ENCODE data around the gene ANAPC1. TPM values are rescaled to one million over a fixed set of nuclear protein-coding genes. Genes with fewer than 3 reads are reported as not detected.
"Not testable (repeated sequence)": the region's sequence is repeated elsewhere in the genome, so short reads cannot be mapped to it uniquely, and the experiment has no call there.

ANAPC1 gene
- total and polyA plus RNA-seq, 7 experiments from 2014 or later, result 30.6 to 77.2 (median 58.5) TPM

DNA sequence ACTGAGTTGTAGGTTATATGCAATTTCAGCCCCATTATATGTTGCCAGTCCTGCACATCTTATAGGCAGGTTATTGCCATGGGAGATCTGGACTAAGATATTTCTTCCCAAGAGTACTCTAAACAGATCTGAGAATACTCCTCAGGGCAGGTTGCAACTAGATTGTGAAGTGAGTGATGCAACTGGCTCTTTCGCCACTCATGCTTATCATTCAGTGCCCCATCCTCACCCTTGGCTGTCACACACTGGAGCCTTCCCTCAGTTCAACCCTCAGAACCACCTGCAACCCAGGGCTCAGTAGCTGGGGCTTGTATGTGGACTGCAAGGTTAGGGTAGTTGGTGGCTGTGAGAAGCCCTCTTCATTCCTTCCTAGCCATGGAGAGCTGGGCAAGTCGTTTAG, 28.6 kb upstream of the ANAPC1 start:
- DNase-seq, result no peak
- Mint-ChIP-seq H3K27me3 (peaks cover 0 to 13% (median 0%) of the 10 kb centered on the region in 5 donors), H3K4me3 (no peak overlapping the region), H3K4me1 (peaks cover 0 to 4% (median 0%) of the 10 kb centered on the region in 7 donors), H3K27ac (no peak overlapping the region), H3K9me3 (no peaks in the 10 kb centered on the region), H3K36me3 (no peaks in the 10 kb centered on the region)
- Histone ChIP-seq H3K9me3 (ENCODE audit: control insufficient read depth in 2 of 3, low read length in 3 of 3) (no peaks in the 10 kb centered on the region), H3K4me1 (ENCODE audit: control insufficient read depth in 2 of 2, insufficient read depth in 2 of 2, low read length in 2 of 2) (no peaks in the 10 kb centered on the region), H3K4me3 (ENCODE audit: low read length) (no peak overlapping the region), H3K27ac (ENCODE audit: low read depth, low read length) (no peak overlapping the region), H3K27me3 (ENCODE audit: control insufficient read depth in 2 of 2, insufficient read depth in 2 of 2, low read length in 2 of 2) (no peaks in the 10 kb centered on the region), H3K36me3 (ENCODE audit: control insufficient read depth in 2 of 3, insufficient read depth in 3 of 3, low read length in 3 of 3) (no peaks in the 10 kb centered on the region)
- ChIA-PET CTCF (no interaction called here), POLR2A (no interaction called here)
- intact Hi-C loops (cut with micrococcal nuclease), result no loop called here
- no peak for ATAC-seq

DNA sequence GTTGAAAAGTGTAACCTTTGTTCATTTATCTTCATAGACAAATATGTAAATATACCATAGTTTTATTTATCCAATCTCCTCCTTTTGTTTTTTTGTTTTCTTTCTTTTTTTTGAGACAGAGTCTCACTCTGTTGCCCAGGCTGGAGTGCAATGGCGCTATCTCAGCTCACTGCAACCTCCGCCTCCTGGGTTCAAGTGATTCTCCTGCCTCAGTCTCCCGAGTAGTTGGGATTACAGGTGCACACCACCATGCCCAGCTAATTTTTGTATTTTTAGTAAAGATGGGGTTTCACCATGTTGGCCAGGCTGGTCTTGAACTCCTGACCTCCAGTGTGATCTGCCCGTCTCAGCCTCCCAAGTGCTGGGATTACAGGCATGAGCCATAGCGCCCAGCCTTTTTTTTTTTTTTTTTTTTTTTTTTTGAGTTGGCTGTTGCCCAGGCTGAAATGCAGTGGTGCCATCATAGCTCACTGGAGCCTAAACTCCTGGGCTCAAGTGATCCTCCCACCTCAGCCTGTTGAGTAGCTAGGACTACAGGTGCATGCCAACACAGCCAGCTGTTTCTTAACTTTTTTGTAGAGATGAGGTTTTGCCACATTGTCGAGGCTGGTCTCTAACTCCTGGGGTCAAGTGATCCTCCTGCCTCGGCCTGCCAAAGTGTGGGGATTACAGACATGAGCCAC, 27.4 kb upstream of the ANAPC1 start:
- H3K36me3 Mint-ChIP-seq; H3K4me3 ChIP-seq (ENCODE audit: low read length); DNase-seq; H3K27ac ChIP-seq (ENCODE audit: low read depth, low read length); CTCF ChIA-PET; H3K4me3 Mint-ChIP-seq; H3K9me3 ChIP-seq (ENCODE audit: control insufficient read depth in 2 of 3, low read length in 3 of 3); H3K36me3 ChIP-seq (ENCODE audit: control insufficient read depth in 2 of 3, insufficient read depth in 3 of 3, low read length in 3 of 3); H3K27me3 ChIP-seq (ENCODE audit: control insufficient read depth in 2 of 2, insufficient read depth in 2 of 2, low read length in 2 of 2); H3K9me3 Mint-ChIP-seq; ATAC-seq; intact Hi-C loops (cut with micrococcal nuclease); H3K4me1 ChIP-seq (ENCODE audit: control insufficient read depth in 2 of 2, insufficient read depth in 2 of 2, low read length in 2 of 2); H3K27ac Mint-ChIP-seq: not testable (repeated sequence)
- POLR2A ChIA-PET, result interaction anchor here (0.6 kb wide), 1 partner anchor 10 kb away, joined by 3 read pairs; no protein-coding TSS in a partner anchor
- H3K27me3 Mint-ChIP-seq, result peaks cover 0 to 12% (median 0%) of the 10 kb centered on the region in 5 donors
- H3K4me1 Mint-ChIP-seq, result peaks cover 3 to 13% (median 6%) of the 10 kb centered on the region in 7 donors

DNA sequence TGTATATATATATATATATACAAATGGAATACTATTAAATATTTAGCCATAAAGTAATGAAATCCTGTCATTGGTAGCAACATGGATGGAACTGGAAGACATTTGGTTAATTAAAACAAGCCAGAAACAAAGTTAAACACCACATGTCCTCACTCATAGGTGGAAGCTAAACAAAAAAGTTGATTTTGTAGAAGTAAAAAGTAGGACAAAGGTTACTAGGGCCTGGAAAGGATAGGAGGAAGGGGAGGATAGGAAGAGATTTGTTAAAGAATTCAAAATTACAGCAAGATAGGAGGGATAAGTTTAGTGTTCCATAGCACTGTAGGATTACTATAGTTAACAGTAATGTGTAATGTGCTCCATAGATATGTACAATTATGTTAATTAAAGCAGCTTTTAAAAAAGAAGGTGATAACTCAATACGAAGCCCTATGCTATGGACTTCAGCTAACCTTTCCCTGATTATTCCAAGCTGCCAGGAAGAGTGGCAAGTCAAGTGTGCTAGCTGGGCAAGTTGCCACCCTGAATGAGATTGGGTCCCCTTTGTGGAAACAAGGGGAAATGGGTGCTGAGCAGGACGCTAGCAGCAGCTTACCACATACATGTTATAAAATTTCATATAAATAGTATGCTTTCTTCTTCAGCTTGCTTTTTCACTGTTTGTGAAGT, 26.8 kb upstream of the ANAPC1 start:
- Mint-ChIP-seq H3K4me3 (no peak overlapping the region), H3K9me3 (no peaks in the 10 kb centered on the region)
- DNase-seq, result no peak

DNA sequence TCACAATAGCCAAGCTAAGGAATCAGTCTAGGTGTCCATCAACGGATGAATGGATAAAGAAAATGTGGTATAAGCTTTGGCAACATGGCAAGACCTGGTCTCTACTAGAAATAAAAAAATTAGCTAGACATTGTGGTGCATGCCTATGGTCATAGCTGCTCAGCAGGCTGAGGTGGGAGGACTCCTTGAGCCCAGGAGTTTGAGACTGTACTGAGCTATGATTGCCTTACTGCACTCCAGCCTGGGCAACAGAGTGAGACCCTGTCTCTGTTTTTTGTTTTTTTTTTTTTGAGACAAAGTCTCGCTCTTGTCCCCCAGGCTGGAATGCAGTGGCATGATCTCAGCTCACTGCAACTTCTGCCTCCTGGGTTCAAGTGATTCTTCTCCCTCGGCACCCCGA, 26.0 kb upstream of the ANAPC1 start:
- H3K27ac ChIP-seq (ENCODE audit: low read depth, low read length); H3K4me3 Mint-ChIP-seq; H3K27ac Mint-ChIP-seq; H3K9me3 Mint-ChIP-seq; H3K27me3 ChIP-seq (ENCODE audit: control insufficient read depth in 2 of 2, insufficient read depth in 2 of 2, low read length in 2 of 2); H3K9me3 ChIP-seq (ENCODE audit: control insufficient read depth in 2 of 3, low read length in 3 of 3); intact Hi-C loops (cut with micrococcal nuclease); DNase-seq; H3K36me3 ChIP-seq (ENCODE audit: control insufficient read depth in 2 of 3, insufficient read depth in 3 of 3, low read length in 3 of 3); H3K36me3 Mint-ChIP-seq; H3K27me3 Mint-ChIP-seq; H3K4me3 ChIP-seq (ENCODE audit: low read length); ATAC-seq; POLR2A ChIA-PET: not testable (repeated sequence)
- H3K4me1 Mint-ChIP-seq, result peaks cover 6 to 23% (median 11%) of the 10 kb centered on the region in 7 donors
- CTCF ChIA-PET, result interaction anchor here (0.7 kb wide), 1 partner anchor 75 kb away, joined by 4 read pairs; no protein-coding TSS in a partner anchor
- H3K4me1 ChIP-seq (ENCODE audit: control insufficient read depth in 2 of 2, insufficient read depth in 2 of 2, low read length in 2 of 2), result peaks cover 0 to 10% of the 10 kb centered on the region in 2 donors

More for the DNA sequence above, 26.8 kb upstream of the ANAPC1 start:
- intact Hi-C loops (cut with micrococcal nuclease), result no loop called here
- peaks cover 0 to 10% of the 10 kb centered on the region in 2 donors for H3K4me1 ChIP-seq (ENCODE audit: control insufficient read depth in 2 of 2, insufficient read depth in 2 of 2, low read length in 2 of 2)
- H3K27me3 ChIP-seq (ENCODE audit: control insufficient read depth in 2 of 2, insufficient read depth in 2 of 2, low read length in 2 of 2), result no peaks in the 10 kb centered on the region
- no peaks in the 10 kb centered on the region for H3K36me3 ChIP-seq (ENCODE audit: control insufficient read depth in 2 of 3, insufficient read depth in 3 of 3, low read length in 3 of 3)
- no peak overlapping the region for H3K27ac ChIP-seq (ENCODE audit: low read depth, low read length)
- CTCF ChIA-PET, result no interaction called here
- H3K36me3 Mint-ChIP-seq, result no peaks in the 10 kb centered on the region
- POLR2A ChIA-PET, result interaction anchor here (0.6 kb wide), 1 partner anchor 9 kb away, joined by 3 read pairs; no protein-coding TSS in a partner anchor
- H3K4me3 ChIP-seq (ENCODE audit: low read length), result no peak overlapping the region
- peaks cover 6 to 20% (median 11%) of the 10 kb centered on the region in 7 donors for H3K4me1 Mint-ChIP-seq
- H3K27ac Mint-ChIP-seq, result no peak overlapping the region
- peaks cover 0 to 8% (median 0%) of the 10 kb centered on the region in 5 donors for H3K27me3 Mint-ChIP-seq
- ATAC-seq, result no peak
- H3K9me3 ChIP-seq (ENCODE audit: control insufficient read depth in 2 of 3, low read length in 3 of 3), result no peaks in the 10 kb centered on the region

DNA sequence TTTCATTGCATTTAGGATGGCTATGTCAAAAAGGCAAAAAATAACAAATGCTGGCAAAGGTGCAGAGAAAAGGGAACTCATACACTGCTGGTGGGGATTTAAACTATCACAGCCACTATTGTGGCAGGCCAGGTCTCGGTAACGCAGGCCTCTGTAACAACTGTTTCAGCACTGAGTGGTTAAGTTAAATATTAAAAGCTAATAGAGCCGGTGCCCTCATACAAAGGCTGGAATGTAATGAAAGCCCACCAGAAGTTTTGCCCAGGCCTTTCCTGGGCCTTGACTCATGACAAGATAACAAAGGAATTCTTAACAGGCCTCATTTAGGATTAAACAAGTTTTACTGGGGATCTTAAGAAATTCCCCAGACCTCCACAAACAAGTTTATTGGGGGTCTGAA, 25.1 kb upstream of the ANAPC1 start:
- no peaks in the 10 kb centered on the region for H3K9me3 Mint-ChIP-seq
- Histone ChIP-seq H3K4me1 (ENCODE audit: control insufficient read depth in 2 of 2, insufficient read depth in 2 of 2, low read length in 2 of 2) (peaks cover 0 to 10% of the 10 kb centered on the region in 2 donors), H3K9me3 (ENCODE audit: control insufficient read depth in 2 of 3, low read length in 3 of 3) (no peaks in the 10 kb centered on the region), H3K27ac (ENCODE audit: low read depth, low read length) (no peak overlapping the region), H3K4me3 (ENCODE audit: low read length) (no peak overlapping the region), H3K36me3 (ENCODE audit: control insufficient read depth in 2 of 3, insufficient read depth in 3 of 3, low read length in 3 of 3) (no peaks in the 10 kb centered on the region), H3K27me3 (ENCODE audit: control insufficient read depth in 2 of 2, insufficient read depth in 2 of 2, low read length in 2 of 2) (no peaks in the 10 kb centered on the region)
- H3K4me3 Mint-ChIP-seq, result no peak overlapping the region
- H3K27ac Mint-ChIP-seq, result no peak overlapping the region
- intact Hi-C loops (cut with micrococcal nuclease), result no loop called here
- H3K36me3 Mint-ChIP-seq, result no peaks in the 10 kb centered on the region
- H3K4me1 Mint-ChIP-seq, result peaks cover 6 to 23% (median 11%) of the 10 kb centered on the region in 7 donors
- POLR2A ChIA-PET, result no interaction called here
- no peak for ATAC-seq
- peaks cover 0 to 4% (median 0%) of the 10 kb centered on the region in 5 donors for H3K27me3 Mint-ChIP-seq
- CTCF ChIA-PET, result no interaction called here
- no peak for DNase-seq

DNA sequence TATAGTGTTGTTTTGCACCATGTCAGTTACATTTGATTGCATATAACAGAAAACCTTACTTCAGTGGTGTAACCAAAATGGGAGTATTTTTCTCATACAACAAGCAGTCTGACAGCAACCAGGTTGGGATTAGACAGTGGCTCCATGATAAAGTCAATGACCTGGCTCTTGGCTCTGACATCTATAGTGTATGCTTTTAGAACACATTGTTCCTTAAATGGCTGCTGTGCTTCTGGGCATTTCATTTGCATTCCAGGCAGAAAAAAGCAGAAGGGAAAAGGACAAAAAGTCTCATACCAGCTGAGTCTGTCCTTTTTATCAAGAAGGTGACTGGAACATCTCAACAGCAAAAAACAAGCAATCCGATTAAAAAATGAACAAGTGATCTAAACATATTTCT, 24.6 kb upstream of the ANAPC1 start:
- H3K27me3 Mint-ChIP-seq, result peaks cover 0 to 4% (median 0%) of the 10 kb centered on the region in 5 donors
- no peak overlapping the region for H3K4me3 Mint-ChIP-seq
- H3K4me1 Mint-ChIP-seq, result peaks cover 6 to 23% (median 11%) of the 10 kb centered on the region in 7 donors
- ATAC-seq (no peak), DNase-seq (no peak)
- no peaks in the 10 kb centered on the region for H3K9me3 Mint-ChIP-seq
- Histone ChIP-seq H3K4me3 (ENCODE audit: low read length) (no peak overlapping the region), H3K36me3 (ENCODE audit: control insufficient read depth in 2 of 3, insufficient read depth in 3 of 3, low read length in 3 of 3) (no peaks in the 10 kb centered on the region), H3K27ac (ENCODE audit: low read depth, low read length) (no peak overlapping the region), H3K4me1 (ENCODE audit: control insufficient read depth in 2 of 2, insufficient read depth in 2 of 2, low read length in 2 of 2) (peaks cover 0 to 10% of the 10 kb centered on the region in 2 donors), H3K27me3 (ENCODE audit: control insufficient read depth in 2 of 2, insufficient read depth in 2 of 2, low read length in 2 of 2) (no peaks in the 10 kb centered on the region), H3K9me3 (ENCODE audit: control insufficient read depth in 2 of 3, low read length in 3 of 3) (no peaks in the 10 kb centered on the region)
- H3K36me3 Mint-ChIP-seq, result no peaks in the 10 kb centered on the region
- CTCF ChIA-PET, result no interaction called here
- intact Hi-C loops (cut with micrococcal nuclease), result no loop called here
- POLR2A ChIA-PET, result no interaction called here
- H3K27ac Mint-ChIP-seq, result peak overlapping the region in 1 of 9 donors; percentile 7

Data from naive thymus-derived CD4-positive, alpha-beta T cell (primary cell).